NCI-H748 treated with DMSO at 0.1 percent for 48 hours (cell line): Measurements from ENCODE around the gene UGT1A1.
A peak's percentile ranks its signal among the peaks of the same experiment; 100 is the strongest.
"Not testable (repeated sequence)": the region's sequence is repeated elsewhere in the genome, so short reads cannot be mapped to it uniquely, and the experiment has no call there.

Source experiments
- DNase-seq: peaks from one replicate; lab custom pipeline; 2025; lab: John Stamatoyannopoulos, UW

Gene UGT1A1

DNA sequence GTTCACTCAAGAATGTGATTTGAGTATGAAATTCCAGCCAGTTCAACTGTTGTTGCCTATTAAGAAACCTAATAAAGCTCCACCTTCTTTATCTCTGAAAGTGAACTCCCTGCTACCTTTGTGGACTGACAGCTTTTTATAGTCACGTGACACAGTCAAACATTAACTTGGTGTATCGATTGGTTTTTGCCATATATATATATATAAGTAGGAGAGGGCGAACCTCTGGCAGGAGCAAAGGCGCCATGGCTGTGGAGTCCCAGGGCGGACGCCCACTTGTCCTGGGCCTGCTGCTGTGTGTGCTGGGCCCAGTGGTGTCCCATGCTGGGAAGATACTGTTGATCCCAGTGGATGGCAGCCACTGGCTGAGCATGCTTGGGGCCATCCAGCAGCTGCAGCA is at the start of gene UGT1A1:
Gene UGT1A1 (plus strand): TSS at position 228 of the 400 bp plus-strand sequence. CDS start 18 bp downstream, at position 246.
- no peak for DNase-seq

DNA sequence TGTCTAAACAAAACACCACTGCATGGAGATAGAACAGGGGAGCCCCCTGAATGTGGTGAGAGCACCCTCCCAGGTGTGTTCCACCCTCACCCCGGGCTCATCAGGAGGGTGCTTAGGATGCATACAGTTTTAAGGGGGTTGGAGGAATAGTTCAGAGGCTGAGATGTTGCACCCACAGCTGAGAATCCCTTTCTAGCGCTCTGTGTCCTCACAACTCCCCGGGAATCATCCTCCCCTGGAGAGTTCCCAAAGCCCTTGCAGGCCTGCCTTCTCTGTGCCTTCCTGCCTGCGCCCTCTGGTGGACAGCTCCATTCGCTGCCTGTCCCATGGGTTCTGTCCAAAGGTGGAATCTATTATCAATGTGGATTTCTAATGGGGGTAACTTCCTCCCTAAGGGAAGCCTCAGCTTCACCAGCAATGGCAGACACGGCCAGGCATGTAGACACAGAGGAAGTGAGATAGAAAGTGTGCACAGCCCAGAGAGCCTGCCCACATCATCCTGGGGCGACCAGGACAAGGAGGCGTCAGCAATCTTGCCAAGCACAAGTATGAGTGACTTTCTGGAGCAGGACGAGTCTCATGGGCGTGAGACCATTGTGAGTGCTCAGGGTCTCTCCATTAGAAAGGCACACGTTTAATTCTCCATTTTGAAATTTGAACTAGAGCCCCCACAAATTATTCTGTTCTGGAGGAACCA is 48.6 kb upstream of the UGT1A1 start:
- peak; percentile 48 for DNase-seq

DNA sequence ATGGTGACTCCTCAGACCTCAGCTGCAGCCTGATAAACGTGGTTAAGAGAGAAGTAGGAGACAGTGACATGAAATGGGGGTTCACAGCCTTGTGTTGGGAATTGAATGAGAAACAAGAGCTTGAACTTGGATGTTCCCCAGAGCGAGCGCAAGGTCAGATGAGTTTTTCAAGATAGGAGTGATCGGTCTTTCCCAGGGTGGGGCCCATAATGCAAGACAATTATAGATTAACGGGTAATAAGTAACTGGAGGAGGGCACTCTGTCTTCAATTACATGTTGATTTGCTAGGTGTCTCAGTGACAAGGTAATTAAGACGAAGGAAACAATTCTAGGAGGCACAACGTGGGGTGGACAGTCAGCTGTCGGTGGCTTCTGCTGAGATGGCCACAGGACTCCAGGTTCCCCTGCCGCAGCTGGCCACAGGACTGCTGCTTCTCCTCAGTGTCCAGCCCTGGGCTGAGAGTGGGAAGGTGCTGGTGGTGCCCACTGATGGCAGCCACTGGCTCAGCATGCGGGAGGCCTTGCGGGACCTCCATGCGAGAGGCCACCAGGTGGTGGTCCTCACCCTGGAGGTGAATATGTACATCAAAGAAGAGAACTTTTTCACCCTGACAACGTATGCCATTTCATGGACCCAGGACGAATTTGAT is 47.3 kb upstream of the UGT1A1 start, which contains the start of gene UGT1A5:
Gene UGT1A5 (plus strand): TSS at position 297 of the 651 bp plus-strand sequence. CDS start 85 bp downstream, at position 382.
- no peak for DNase-seq

DNA sequence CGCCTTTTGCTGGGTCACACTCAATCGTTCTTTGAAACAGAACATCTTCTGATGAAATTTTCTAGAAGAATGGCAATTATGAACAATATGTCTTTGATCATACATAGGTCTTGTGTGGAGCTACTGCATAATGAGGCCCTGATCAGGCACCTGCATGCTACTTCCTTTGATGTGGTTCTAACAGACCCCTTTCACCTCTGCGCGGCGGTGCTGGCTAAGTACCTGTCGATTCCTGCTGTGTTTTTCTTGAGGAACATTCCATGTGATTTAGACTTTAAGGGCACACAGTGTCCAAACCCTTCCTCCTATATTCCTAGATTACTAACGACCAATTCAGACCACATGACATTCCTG is 46.8 kb upstream of the UGT1A1 start:
- DNase-seq, result no peak

DNA sequence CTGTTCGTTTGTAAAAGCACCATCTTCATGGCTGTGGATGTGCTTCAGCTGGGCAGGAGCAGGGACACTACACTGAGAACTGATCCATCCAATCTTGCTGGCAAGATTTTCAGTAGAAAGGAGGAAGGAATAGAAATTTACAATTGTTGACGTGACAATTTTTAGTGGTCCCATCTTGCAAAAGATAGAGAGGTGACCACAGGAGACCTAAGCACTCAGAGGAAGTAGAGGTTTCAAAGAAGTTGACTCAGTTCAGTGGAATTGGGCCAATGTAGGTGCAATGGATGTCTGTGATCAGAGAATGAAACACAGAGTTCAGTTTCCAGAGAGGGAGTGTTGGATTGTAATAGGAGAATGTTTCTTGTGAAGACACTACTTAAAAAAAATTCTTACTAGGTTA is 45.9 kb upstream of the UGT1A1 start:
- no peak for DNase-seq

DNA sequence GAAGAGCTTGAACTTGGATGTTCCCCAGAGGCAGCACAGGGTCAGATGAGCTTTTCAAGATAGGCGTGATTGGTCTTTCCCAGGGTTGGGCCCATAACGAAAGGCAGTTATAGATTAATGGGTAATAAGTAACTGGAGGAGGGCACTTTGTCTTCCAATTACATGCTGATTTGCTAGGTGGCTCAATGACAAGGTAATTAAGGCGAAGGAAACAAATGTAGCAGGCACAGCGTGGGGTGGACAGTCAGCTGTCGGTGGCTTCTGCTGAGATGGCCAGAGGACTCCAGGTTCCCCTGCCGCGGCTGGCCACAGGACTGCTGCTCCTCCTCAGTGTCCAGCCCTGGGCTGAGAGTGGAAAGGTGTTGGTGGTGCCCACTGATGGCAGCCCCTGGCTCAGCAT is 41.5 kb upstream of the UGT1A1 start, which contains the start of gene UGT1A4:
Gene UGT1A4 (plus strand): TSS at position 185 of the 400 bp plus-strand sequence. CDS start 85 bp downstream, at position 270.
- no peak for DNase-seq

DNA sequence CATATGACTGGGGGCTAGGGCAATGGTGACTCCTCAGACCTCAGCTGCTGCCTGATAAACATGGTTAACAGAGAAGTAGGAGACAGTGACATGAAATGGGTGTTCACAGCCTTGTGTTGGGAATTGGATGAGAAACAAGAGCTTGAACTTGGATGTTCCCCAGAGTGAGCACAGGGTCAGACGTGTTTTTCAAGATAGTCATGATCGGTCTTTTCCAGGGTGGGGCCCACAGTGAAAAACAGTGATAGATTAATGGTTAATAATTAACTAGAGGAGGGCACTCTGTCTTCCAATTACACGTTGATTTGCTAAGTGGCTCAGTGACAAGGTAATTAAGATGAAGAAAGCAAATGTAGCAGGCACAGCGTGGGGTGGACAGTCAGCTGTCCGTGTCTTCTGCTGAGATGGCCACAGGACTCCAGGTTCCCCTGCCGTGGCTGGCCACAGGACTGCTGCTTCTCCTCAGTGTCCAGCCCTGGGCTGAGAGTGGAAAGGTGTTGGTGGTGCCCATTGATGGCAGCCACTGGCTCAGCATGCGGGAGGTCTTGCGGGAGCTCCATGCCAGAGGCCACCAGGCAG is 31.3 kb upstream of the UGT1A1 start, which contains the start of gene UGT1A3:
Gene UGT1A3 (plus strand): TSS at position 320 of the 579 bp plus-strand sequence. CDS start 85 bp downstream, at position 405.
- no peak for DNase-seq

DNA sequence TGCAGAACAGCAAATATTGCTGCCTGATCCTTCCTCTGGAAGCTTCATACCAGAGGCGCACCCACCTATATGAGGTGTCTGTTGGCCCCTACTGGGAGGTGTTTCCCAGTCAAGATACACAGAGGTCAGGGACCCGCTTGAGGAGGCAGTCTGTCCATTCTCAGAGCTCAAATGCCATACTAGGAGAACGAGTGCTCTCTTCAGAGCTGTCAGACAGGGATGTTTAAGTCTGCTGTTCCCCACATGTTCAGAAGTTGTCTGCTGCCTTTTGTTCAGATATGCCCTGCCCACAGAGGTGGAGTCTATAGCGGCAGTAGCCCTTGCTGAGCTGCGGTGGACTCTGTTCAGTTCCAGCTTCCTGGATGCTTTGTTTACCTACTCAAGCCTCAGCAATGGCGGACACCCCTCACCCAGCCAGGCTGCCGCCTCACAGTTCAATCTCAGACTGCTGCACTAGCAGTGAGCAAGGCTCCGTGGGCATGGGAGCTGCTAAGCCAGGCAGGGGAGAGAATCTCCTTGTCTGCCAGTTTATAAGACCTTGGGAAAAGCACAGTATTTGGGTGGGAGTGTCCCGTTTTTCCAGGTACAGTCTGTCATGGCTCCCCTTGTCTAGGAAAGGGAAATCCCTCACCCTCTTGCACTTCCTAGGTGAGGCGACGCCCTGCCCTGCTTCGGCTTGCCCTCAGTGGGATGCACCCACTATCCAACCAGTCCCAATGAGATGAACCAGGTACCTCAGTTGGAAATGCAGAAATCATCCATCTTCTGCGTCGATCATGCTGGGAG is 23.0 kb upstream of the UGT1A1 start:
- DNase-seq, result not testable (repeated sequence)

DNA sequence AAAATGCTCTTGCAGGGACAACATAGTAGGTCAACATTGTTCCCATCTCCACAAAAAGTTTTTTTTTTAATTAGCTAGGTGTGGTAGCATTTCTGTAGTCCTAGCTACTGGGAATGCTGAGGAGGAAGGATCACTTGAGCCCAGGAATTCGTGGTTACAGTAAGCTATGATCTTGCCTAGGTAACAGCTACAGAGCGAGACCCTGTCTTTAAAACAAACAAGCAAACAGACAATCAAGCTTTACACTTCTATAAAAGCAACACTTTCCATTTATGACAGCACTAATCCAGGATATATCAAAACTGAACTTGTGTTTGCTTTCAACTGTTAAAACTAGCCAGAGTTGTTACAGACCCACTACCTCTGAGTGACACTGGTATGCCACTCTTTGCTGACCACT is 19.2 kb upstream of the UGT1A1 start:
- DNase-seq, result no peak

DNA sequence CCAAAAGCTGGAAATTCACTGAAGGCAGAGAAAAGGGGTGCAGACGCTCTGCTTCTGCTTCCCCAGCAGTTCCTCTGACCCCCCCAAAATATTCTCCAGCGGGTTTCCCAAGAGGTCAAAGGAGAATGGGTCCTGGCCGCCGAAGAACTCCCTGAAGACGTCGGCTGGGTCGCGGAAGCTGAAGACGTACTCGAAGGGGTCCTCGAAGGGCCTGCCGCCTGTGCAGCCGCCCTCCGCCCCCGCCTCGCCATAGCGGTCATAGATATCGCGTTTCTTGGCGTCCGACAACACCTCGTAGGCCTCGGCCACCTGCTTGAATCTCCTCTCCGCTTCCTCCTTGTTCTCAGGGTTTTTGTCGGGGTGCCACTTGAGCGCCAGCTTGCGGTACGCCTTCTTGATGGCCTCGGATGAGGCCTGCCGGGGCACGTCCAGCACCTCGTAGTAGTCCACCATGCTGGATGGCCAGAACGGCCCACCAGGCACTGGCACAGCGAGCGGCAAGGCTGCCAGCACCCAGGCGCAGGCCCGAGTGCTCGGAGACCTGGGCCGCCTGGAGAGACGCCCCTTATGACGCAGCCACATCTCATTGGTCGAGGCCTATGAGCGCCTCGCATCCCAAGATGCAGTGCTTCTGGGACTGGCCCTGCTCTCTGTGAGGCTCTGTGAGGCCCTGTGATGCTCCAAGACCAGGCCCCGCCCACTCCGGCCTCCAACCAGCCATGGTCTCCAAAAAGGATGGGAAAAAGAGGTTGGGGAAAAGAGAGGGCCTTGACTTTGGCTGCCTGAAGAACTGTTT is 16.4 kb upstream of the UGT1A1 start:
- no peak for DNase-seq

DNA sequence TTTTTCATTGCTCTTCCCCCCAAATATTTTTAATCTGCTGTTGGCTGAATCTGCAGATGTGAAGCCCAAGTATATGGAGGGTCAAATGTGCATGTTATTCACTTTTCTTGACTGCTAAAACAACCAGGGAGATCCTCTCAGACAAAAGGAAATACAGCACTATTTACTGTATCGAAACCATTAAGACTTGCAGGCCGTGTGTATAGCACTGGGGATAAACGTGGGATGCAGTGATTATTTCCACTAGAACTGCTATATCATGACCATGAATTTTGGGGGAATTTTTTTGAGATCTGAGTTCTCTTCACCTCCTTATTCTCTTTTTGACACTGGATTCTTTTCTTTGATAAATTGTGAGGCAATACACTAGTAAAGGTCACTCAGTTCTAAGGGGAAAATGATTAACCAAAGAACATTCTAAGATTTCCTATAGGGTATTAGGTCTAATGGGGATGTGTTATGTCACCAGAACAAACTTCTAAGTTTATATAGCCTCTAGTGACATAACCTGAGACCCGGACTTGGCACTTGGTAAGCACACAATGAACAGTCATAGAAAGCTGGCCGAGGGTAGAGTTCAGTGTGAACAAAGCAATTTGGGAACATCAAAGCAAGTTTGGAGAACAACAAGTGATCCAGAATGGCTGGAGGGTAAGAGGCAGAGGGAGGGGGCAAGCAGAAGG is 14.9 kb upstream of the UGT1A1 start:
- DNase-seq, result no peak

DNA sequence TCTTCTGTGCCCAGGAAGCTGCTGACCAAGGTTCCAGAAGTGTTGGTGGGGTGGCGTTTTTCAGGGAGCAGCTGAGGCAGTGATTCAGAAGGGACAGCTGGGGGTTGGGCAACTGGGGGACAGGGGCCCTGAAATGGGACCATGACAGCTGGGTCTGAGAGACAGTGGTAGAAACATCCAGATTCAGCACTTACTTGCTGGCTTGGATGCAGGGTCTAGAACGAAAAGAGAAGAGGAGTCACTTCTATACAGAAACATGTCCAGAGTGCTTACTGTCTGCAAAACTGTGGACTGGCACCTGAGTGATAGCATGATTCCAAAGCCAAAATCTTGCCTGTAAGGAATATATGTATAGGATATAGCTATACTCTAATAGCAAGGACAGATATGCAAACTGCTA is 14.2 kb upstream of the UGT1A1 start:
- DNase-seq, result not testable (repeated sequence)

DNA sequence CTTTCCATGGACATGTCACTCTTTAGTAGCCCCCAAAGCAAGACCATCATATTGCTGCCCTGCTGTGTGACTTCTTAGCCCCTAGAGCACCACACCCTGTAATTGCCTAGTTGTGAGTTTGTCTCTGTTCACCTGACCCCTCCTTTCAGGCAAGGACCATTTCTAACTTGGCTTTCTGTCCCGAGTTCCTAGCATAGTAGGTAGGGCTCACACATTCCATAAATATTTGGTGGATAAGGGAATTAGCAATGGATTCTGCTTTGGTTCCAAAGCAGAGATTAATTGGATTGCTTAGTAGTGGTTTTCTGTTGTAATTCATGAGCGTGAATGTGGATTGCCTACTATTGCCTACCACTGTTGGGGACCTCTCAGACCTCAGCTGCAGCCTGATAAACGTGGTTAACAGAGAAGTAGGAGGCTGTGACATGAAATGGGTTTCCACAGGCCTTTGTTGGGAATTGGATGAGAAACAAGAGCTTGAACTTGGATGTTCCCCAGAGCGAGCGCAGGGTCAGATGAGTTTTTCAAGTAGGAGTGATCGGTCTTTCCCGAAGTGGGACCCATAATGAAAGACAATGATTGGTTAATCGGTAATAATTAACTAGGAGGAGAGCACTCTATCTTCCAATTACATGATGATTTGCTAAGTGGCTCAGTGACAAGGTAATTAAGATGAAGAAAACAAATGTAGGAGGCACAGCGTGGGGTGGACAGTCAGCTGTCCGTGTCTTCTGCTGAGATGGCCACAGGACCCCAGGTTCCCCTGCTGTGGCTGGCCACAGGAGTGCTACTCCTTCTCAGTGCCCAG is 13.4 kb upstream of the UGT1A1 start:
- no peak for DNase-seq

DNA sequence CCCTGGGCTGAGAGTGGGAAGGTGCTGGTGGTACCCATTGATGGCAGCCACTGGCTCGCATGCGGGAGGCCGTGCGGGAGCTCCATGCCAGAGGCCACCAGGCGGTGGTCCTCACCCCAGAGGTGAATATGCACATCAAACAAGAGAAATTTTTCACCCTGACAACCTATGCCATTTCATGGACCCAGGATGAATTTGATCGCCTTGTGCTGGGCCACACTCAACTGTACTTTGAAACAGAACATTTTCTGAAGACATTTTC is 12.9 kb upstream of the UGT1A1 start:
- no peak for DNase-seq

DNA sequence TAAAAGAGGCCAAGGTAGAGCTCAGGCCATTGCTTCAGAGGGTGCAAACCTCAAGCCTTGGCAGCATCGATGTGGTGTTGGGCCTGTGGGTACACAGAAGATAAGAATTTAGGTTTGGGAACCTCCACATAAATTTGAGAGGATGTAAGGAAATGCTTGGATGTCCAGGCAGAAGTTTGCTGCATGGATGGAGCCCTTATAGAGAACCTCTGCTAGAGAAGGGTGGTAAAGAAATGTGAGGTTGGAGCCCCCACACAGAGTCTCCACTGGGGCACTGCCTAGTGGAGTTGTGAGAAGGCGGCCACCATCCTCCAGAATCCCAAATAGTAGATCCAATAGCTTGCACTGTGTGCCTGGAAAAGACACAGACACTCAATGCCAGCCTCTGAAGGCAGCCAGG is 9.4 kb upstream of the UGT1A1 start:
- not testable (repeated sequence) for DNase-seq

DNA sequence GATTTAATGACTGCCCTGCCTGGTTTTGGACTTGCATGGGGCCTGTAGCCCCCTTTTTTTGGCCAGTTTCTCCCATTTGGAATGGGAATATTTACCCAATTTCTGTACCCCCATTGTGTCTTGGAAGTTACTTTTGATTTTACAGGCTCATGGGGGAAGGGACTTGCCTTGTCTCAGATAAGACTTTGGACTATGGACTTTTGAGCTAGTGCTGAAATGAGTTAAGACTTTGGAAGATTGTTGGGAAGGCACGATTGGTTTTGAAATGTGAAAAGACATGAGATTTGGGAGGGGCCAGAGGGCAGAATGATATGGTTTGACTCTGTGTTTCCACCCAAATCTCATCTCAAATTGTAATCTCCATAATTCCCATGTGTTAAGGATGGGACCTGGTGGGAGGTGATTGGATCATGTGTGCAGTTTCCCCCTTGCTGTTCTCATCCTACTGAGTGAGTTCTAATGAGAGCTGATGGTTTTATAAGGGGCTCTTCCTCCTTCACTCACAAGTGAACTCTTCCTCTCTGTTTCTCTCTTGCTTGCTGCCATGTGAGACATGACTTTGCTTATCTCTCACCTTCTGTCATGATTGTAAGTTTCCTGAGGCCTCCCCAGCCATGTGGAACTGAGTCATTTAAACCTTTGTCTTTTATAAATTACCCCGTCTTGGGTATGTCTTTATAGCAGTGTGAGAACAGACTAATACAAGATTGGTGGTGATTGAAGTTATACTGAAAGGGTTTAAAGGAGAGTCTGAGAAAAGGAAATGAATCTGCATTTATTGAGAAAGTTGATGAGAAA is 8.7 kb upstream of the UGT1A1 start:
- DNase-seq, result not testable (repeated sequence)

DNA sequence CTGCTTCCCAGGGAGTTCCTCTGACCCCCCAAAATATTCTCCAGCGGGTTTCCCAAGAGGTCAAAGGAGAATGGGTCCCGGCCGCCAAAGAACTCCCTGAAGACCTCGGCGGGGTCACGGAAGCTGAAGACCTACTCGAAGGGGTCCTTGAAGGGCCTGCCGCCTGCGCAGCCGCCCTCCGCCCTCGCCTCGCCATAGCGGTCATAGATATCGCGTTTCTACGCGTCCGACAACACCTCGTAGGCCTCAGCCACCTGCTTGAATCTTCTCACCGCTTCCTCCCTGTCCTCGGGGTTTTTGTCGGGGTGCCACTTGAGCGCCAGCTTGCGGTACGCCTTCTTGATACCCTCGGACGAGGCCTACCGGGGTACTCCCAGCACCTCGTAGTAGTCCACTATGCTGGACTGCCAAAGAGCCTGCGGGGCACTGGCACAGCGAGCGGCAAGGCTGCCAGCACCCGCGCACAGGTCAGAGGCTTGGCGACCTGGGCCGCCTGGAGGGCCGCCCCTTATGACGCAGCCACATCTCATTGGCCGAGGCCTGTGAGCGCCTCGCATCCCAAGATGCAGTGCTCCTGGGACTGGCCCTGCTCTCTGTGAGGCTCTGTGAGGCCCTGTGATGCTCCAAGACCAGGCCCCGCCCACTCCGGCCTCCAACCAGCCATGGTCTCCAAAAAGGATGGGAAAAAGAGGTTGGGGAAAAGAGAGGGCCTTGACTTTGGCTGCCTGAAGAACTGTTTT is 5.0 kb upstream of the UGT1A1 start:
- DNase-seq, result no peak

DNA sequence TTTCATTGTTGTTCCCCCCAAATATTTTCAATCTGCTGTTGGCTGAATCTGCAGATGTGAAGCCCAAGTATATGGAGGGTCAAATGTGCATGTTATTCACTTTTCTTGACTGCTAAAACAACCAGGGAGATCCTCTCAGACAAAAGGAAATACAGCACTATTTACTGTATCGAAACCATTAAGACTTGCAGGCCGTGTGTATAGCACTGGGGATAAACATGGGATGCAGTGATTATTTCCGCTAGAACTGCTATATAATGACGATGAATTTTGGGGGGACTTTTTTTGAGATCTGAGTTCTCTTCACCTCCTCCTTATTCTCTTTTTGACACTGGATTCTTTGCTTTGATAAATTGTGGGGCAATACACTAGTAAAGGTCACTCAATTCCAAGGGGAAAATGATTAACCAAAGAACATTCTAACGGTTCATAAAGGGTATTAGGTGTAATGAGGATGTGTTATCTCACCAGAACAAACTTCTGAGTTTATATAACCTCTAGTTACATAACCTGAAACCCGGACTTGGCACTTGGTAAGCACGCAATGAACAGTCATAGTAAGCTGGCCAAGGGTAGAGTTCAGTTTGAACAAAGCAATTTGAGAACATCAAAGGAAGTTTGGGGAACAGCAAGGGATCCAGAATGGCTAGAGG is 3.5 kb upstream of the UGT1A1 start:
- no peak for DNase-seq
